GM21515 (cell line): ENCODE measurements around the gene CCDC30.
A peak's percentile ranks its signal among the peaks of the same experiment; 100 is the strongest.
"Not testable (repeated sequence)": the region's sequence is repeated elsewhere in the genome, so short reads cannot be mapped to it uniquely, and the experiment has no call there.

ENCODE experiments used
- ATAC-seq: cut with Tn5 transposase; IDR thresholded peaks from one replicate; pipeline ENCODE4 v1.9.1; 2021; ENCODE audit not compliant: unreplicated experiment

Gene CCDC30

GRCh38 chr1:42450061-42450460 lies 13.0 kb upstream of the CCDC30 start:
- ATAC-seq: no peak

- ATAC-seq: no peak
Observed at GRCh38 chr1:42453386-42453785, 9.7 kb upstream of the CCDC30 start.

- ATAC-seq: no peak
Observed at GRCh38 chr1:42454403-42454802, 8.7 kb upstream of the CCDC30 start.

GRCh38 chr1:42456010-42456753 lies 6.9 kb upstream of the CCDC30 start, which contains the start of the genes PPCS and ZMYND12:
PPCS (plus strand) TSS chr1:42456543; CDS start chr1:42456566, 23 bp downstream.
ZMYND12 (minus strand) TSS chr1:42456022; CDS start chr1:42455997, 25 bp downstream.
- peak; percentile 81 for ATAC-seq

- ATAC-seq: peak; percentile 63
Observed at GRCh38 chr1:42456754-42457089, 6.4 kb upstream of the CCDC30 start.

- ATAC-seq: no peak
Observed at GRCh38 chr1:42461196-42461595, 1.9 kb upstream of the CCDC30 start.

- ATAC-seq: no peak
Observed at GRCh38 chr1:42463921-42464320, 835 bp downstream of the CCDC30 start.

- no peak for ATAC-seq
Observed at GRCh38 chr1:42466030-42466429, 2.9 kb downstream of the CCDC30 start.

GRCh38 chr1:42469727-42470126 lies 6.6 kb downstream of the CCDC30 start:
- ATAC-seq: no peak

GRCh38 chr1:42476605-42477004 lies 13.5 kb downstream of the CCDC30 start:
- no peak for ATAC-seq

- not testable (repeated sequence) for ATAC-seq
Observed at GRCh38 chr1:42477354-42477753, 14.3 kb downstream of the CCDC30 start.

- no peak for ATAC-seq
Observed at GRCh38 chr1:42477775-42478174, 14.7 kb downstream of the CCDC30 start.

GRCh38 chr1:42479621-42480020 lies 16.5 kb downstream of the CCDC30 start:
- no peak for ATAC-seq

GRCh38 chr1:42480921-42481320 lies 17.8 kb downstream of the CCDC30 start:
- ATAC-seq: no peak

- ATAC-seq: no peak
Observed at GRCh38 chr1:42482635-42483153, 19.6 kb downstream of the CCDC30 start.

GRCh38 chr1:42484382-42484781 lies 21.3 kb downstream of the CCDC30 start:
- no peak for ATAC-seq

GRCh38 chr1:42490237-42490636 lies 27.2 kb downstream of the CCDC30 start:
- ATAC-seq: no peak

- ATAC-seq: not testable (repeated sequence)
Observed at GRCh38 chr1:42502031-42502430, 38.9 kb downstream of the CCDC30 start.

GRCh38 chr1:42504535-42505128 lies 41.5 kb downstream of the CCDC30 start:
- no peak for ATAC-seq

GRCh38 chr1:42506576-42506975 lies 43.5 kb downstream of the CCDC30 start:
- ATAC-seq: no peak

GRCh38 chr1:42511581-42512155 lies 48.6 kb downstream of the CCDC30 start:
- ATAC-seq: not testable (repeated sequence)

GRCh38 chr1:42518908-42519307 lies 55.8 kb downstream of the CCDC30 start:
- no peak for ATAC-seq
